Vagina (tissue), 2 donors: ENCODE results near the gene PRM3.

Experiments used
- POLR2A ChIP-seq, 2 donors: fragments of 450-650 bp; IDR thresholded peaks; one replicate each; pipeline ENCODE4 v1.6.1; 2017; ENCODE audit warnings: antibody characterized with exemption in 2 of 2, mild to moderate bottlenecking in 2 of 2, moderate library complexity in 2 of 2
- POLR2AphosphoS5 ChIP-seq, 2 donors: sonication (generic); formaldehyde crosslinking; IDR thresholded peaks; one replicate each; pipeline ENCODE4 v1.9.0; 2017; ENCODE audit warnings: antibody characterized with exemption in 2 of 2, mild to moderate bottlenecking in 2 of 2, low read depth in 1 of 2; ENCODE audit not compliant: insufficient read depth in 1 of 2
- TF ChIP-seq, protein P1 (sequence below), 3 experiments: fragments of 450-650 bp in 2 of 3; fragments of 200-600 bp in 1 of 3; sonication (generic) in 1 of 3; IDR thresholded peaks; one replicate each; pipeline ENCODE4 v1.5.1; 2017 to 2019; ENCODE audit warnings: antibody characterized with exemption in 3 of 3, mild to moderate bottlenecking in 2 of 3, moderate library complexity in 2 of 3

DNA sequence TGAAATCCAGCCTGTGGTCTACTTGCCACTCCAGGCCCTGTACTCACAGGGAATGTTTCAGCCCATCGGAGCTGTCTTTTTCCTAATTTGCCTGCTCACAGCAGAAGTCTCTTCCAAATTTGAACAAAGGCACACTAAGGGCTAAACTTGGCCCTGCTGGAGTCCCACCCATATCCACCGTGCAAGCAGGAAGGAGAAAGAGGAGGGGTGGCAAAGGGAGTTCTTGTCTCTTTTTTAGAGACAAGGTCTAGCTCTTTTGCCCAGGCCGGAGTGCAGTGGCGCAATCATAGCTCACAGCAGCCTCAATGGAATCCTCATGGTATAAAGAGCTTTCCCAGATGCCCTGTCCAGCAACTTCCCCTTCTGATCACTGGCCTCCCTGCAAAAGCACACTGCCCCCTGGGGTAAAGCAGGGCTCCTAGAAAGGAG is 10.4 kb upstream of the PRM3 start:
- TF ChIP-seq POLR2A (IDR thresholded peaks at IDR 0.05) (no peak), POLR2AphosphoS5 (IDR thresholded peaks at IDR 0.05; ENCODE audit: insufficient read depth in 1 of 2, low read depth in 1 of 2) (no peak)
- TF ChIP-seq, protein P1, sequence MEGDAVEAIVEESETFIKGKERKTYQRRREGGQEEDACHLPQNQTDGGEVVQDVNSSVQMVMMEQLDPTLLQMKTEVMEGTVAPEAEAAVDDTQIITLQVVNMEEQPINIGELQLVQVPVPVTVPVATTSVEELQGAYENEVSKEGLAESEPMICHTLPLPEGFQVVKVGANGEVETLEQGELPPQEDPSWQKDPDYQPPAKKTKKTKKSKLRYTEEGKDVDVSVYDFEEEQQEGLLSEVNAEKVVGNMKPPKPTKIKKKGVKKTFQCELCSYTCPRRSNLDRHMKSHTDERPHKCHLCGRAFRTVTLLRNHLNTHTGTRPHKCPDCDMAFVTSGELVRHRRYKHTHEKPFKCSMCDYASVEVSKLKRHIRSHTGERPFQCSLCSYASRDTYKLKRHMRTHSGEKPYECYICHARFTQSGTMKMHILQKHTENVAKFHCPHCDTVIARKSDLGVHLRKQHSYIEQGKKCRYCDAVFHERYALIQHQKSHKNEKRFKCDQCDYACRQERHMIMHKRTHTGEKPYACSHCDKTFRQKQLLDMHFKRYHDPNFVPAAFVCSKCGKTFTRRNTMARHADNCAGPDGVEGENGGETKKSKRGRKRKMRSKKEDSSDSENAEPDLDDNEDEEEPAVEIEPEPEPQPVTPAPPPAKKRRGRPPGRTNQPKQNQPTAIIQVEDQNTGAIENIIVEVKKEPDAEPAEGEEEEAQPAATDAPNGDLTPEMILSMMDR (IDR thresholded peaks at IDR 0.05): no peak
